DMS53 (cell line): Measurements from ENCODE around the gene NDUFS4.
"Not testable (repeated sequence)": the region's sequence is repeated elsewhere in the genome, so short reads cannot be mapped to it uniquely, and the experiment has no call there.

Experiments used
- DNase-seq: peaks from one replicate; lab custom pipeline; 2025; lab: John Stamatoyannopoulos, UW

NDUFS4 gene

GRCh38 chr5:53575831-53576230 lies 15.4 kb downstream of the NDUFS4 start:
- DNase-seq, result no peak

GRCh38 chr5:53576674-53577073 lies 16.2 kb downstream of the NDUFS4 start:
- DNase-seq, result peak; percentile 55

GRCh38 chr5:53578854-53579253 lies 18.4 kb downstream of the NDUFS4 start:
- DNase-seq, result no peak

GRCh38 chr5:53580547-53580946 lies 20.1 kb downstream of the NDUFS4 start:
- no peak for DNase-seq

- DNase-seq, result no peak
Measured at GRCh38 chr5:53582225-53582624, 21.8 kb downstream of the NDUFS4 start.

- DNase-seq, result no peak
Measured at GRCh38 chr5:53590759-53591158, 30.3 kb downstream of the NDUFS4 start.

- no peak for DNase-seq
Measured at GRCh38 chr5:53594419-53594818, 34.0 kb downstream of the NDUFS4 start.

- DNase-seq, result no peak
Measured at GRCh38 chr5:53597894-53598293, 37.5 kb downstream of the NDUFS4 start.

- DNase-seq, result peak; percentile 80
Measured at GRCh38 chr5:53601570-53601969, 41.1 kb downstream of the NDUFS4 start.

- DNase-seq, result no peak
Measured at GRCh38 chr5:53603009-53603687, 42.7 kb downstream of the NDUFS4 start.

- DNase-seq, result no peak
Measured at GRCh38 chr5:53604309-53604708, 43.9 kb downstream of the NDUFS4 start.

- no peak for DNase-seq
Measured at GRCh38 chr5:53607886-53608285, 47.4 kb downstream of the NDUFS4 start.

GRCh38 chr5:53608897-53609296 lies 48.5 kb downstream of the NDUFS4 start:
- DNase-seq, result not testable (repeated sequence)

- no peak for DNase-seq
Measured at GRCh38 chr5:53613061-53613460, 52.6 kb downstream of the NDUFS4 start.

GRCh38 chr5:53613536-53613935 lies 53.1 kb downstream of the NDUFS4 start:
- no peak for DNase-seq

GRCh38 chr5:53614376-53614885 lies 54.0 kb downstream of the NDUFS4 start:
- no peak for DNase-seq

GRCh38 chr5:53616939-53617549 lies 56.6 kb downstream of the NDUFS4 start:
- no peak for DNase-seq

GRCh38 chr5:53631251-53631650 lies 70.8 kb downstream of the NDUFS4 start:
- DNase-seq, result no peak

GRCh38 chr5:53642061-53642460 lies 81.6 kb downstream of the NDUFS4 start:
- DNase-seq, result no peak

- peak; percentile 14 for DNase-seq
Measured at GRCh38 chr5:53643445-53643844, 83.0 kb downstream of the NDUFS4 start.

- DNase-seq, result no peak
Measured at GRCh38 chr5:53645078-53645477, 84.6 kb downstream of the NDUFS4 start.

GRCh38 chr5:53649352-53649751 lies 88.9 kb downstream of the NDUFS4 start:
- DNase-seq, result no peak

- not testable (repeated sequence) for DNase-seq
Measured at GRCh38 chr5:53660573-53660972, 100.1 kb downstream of the NDUFS4 start.

GRCh38 chr5:53665313-53665712 lies 104.9 kb downstream of the NDUFS4 start:
- DNase-seq, result not testable (repeated sequence)
